Suprapubic skin (tissue), 4 donors: Measurements from ENCODE around the gene ERBB3. TPM values are rescaled to one million over a fixed set of nuclear protein-coding genes. Genes with fewer than 3 reads are reported as not detected.

Experiments used
- DNase-seq, 2 donors: peaks; one replicate each; pipeline ENCODE4 v3.0.0-alpha.2; 2019; ENCODE audit warnings: low spot score in 2 of 2
- H3K27ac ChIP-seq: fragments of 200-600 bp; sonication (generic); one replicate; pipeline ENCODE4 v1.5.1; 2019
- H3K27me3 ChIP-seq: fragments of 200-600 bp; sonication (generic); one replicate; pipeline ENCODE4 v1.5.1; 2019
- H3K36me3 ChIP-seq: fragments of 200-600 bp; sonication (generic); one replicate; pipeline ENCODE4 v1.5.1; 2019
- H3K4me1 ChIP-seq: fragments of 200-600 bp; sonication (generic); one replicate; pipeline ENCODE4 v1.5.1; 2019
- H3K4me3 ChIP-seq: fragments of 200-600 bp; sonication (generic); one replicate; pipeline ENCODE4 v1.5.1; 2019; ENCODE audit warnings: mild to moderate bottlenecking
- H3K9me3 ChIP-seq: fragments of 200-600 bp; sonication (generic); one replicate; pipeline ENCODE4 v1.5.1; 2019
- EP300 ChIP-seq: sonication (generic); formaldehyde crosslinking; IDR thresholded peaks from one replicate; pipeline ENCODE4 v1.6.1; 2017; ENCODE audit warnings: antibody characterized with exemption
- POLR2A ChIP-seq, 2 donors: fragments of 450-650 bp; IDR thresholded peaks; one replicate each; pipeline ENCODE4 v1.6.1; 2017; ENCODE audit warnings: antibody characterized with exemption in 2 of 2, mild to moderate bottlenecking in 2 of 2, moderate library complexity in 2 of 2
- POLR2AphosphoS5 ChIP-seq, 3 donors: sonication (generic); formaldehyde crosslinking; IDR thresholded peaks; one replicate each; pipeline ENCODE4 v1.6.1; 2017; ENCODE audit warnings: antibody characterized with exemption in 3 of 3
- WGBS: methylation state at CpG from one replicate; pipeline ENCODE4 v1.1.5; 2018; 5-methylcytosine and 5-hydroxymethylcytosine counted together
- total RNA-seq, 4 donors: library from RNA; depleted of rRNA; stranded (reverse); fragments of >200 nt; gene quantifications; one replicate each; pipeline ENCODE4 v1.1.0, GENCODE V29; 2016
- TF ChIP-seq, protein P1 (sequence below), 2 donors: fragments of 200-600 bp in 1 of 2; fragments of 450-650 bp in 1 of 2; sonication (generic) in 1 of 2; IDR thresholded peaks; one replicate each; pipeline ENCODE4 v1.5.1; 2016 to 2019; ENCODE audit warnings: antibody characterized with exemption in 2 of 2, mild to moderate bottlenecking in 1 of 2, moderate library complexity in 1 of 2

The ERBB3 gene
- total RNA-seq, 4 donors from 2014 or later, result 147 to 226 (median 181) TPM

DNA sequence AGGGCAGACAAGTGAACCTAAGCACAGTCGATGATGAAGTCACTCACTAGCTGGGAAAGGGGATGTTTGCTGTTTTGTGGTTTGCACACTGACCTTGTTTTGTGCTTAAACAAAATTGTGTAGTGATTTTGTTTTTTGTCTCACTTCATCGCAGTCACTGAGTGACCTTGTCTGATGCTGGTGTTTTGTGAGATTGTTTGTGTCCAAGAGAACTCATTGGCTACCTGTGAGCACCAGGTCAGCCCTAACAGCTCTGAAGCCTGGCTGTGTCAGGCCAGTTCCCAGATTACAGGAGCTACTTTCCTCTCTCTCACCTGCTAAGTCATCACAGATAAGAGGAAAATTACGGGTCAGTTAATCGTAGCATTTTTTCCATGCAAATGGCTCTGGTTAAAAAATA lies 44.2 kb downstream of the ERBB3 start:
- Histone ChIP-seq H3K4me1 (peaks cover 41% of the 10 kb centered on the region), H3K27ac (no peak overlapping the region), H3K9me3 (no peaks in the 10 kb centered on the region), H3K4me3 (no peak overlapping the region), H3K27me3 (no peaks in the 10 kb centered on the region), H3K36me3 (peaks cover 13% of the 10 kb centered on the region)
- WGBS, result 86% methylated on average over 4 of the region's 4 CpGs
- TF ChIP-seq POLR2A (IDR thresholded peaks at IDR 0.05), result no peak
- TF ChIP-seq POLR2AphosphoS5 (IDR thresholded peaks at IDR 0.05), result no peak
- TF ChIP-seq, protein P1, sequence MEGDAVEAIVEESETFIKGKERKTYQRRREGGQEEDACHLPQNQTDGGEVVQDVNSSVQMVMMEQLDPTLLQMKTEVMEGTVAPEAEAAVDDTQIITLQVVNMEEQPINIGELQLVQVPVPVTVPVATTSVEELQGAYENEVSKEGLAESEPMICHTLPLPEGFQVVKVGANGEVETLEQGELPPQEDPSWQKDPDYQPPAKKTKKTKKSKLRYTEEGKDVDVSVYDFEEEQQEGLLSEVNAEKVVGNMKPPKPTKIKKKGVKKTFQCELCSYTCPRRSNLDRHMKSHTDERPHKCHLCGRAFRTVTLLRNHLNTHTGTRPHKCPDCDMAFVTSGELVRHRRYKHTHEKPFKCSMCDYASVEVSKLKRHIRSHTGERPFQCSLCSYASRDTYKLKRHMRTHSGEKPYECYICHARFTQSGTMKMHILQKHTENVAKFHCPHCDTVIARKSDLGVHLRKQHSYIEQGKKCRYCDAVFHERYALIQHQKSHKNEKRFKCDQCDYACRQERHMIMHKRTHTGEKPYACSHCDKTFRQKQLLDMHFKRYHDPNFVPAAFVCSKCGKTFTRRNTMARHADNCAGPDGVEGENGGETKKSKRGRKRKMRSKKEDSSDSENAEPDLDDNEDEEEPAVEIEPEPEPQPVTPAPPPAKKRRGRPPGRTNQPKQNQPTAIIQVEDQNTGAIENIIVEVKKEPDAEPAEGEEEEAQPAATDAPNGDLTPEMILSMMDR (IDR thresholded peaks at IDR 0.05), result no peak
- no peak for TF ChIP-seq EP300
- DNase-seq, result no peak

DNA sequence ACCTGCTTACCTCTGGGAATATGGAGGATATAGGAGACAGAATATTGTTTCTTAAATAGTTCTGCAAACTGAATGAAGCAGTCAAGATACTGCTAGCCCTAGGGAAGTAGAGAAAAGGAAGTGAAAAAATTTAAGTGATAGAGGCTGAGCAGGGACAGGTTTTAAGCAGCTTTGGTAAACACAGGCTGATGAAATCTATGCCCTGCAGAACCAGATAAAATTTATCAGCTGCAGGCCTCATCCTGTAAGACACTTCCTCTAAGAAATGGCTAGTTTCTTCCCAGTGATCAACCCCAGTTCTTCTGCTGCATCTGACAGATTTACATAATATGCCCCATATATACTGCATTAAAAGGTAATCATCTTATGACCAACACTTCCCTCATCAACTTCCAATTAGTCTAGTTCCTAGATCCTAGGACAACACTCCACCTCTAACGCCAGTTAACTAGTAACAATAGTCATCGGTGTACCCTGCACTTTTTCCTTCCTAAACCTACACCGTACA lies 46.8 kb downstream of the ERBB3 start:
- DNase-seq, result no peak
- Histone ChIP-seq H3K27me3 (no peaks in the 10 kb centered on the region), H3K4me3 (peak overlapping the region; percentile 83), H3K27ac (peak overlapping the region; percentile 78), H3K9me3 (no peaks in the 10 kb centered on the region), H3K36me3 (peaks cover 16% of the 10 kb centered on the region), H3K4me1 (peaks cover 35% of the 10 kb centered on the region)
- 40% methylated on average over 3 of the region's 3 CpGs for WGBS
- TF ChIP-seq EP300 (no peak), POLR2A (IDR thresholded peaks at IDR 0.05) (no peak)
- TF ChIP-seq, protein P1 (IDR thresholded peaks at IDR 0.05), result no peak

DNA sequence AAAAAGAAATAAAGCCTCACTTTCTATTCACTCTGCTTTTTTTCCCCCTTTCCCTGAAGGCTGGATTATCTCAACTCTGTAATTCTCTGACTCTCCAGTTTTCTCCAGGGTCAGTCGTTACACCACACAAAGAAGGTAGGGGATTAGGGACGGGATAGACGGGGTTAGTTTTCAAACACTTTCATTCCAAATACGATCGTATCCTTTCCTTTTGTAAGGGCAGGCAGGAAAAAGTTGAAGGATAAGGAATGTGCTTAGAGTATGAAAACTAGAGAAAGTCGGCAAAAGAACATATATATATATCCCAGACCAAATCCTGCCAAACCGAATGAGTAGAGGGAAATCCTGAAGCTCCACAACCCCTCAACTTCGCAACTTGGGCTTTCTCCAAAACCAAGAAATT lies 47.5 kb downstream of the ERBB3 start:
- TF ChIP-seq POLR2AphosphoS5 (IDR thresholded peaks at IDR 0.05) (no peak), POLR2A (IDR thresholded peaks at IDR 0.05) (no peak), EP300 (no peak)
- TF ChIP-seq, protein P1 (IDR thresholded peaks at IDR 0.05), result no peak
- peaks cover 35% of the 10 kb centered on the region for H3K4me1 ChIP-seq
- H3K27me3 ChIP-seq, result no peaks in the 10 kb centered on the region
- no peak for DNase-seq
- H3K9me3 ChIP-seq, result no peaks in the 10 kb centered on the region
- WGBS, result 2% methylated on average over 8 of the region's 8 CpGs
- H3K27ac ChIP-seq, result peak overlapping the region; percentile 78
- H3K36me3 ChIP-seq, result peaks cover 22% of the 10 kb centered on the region
- peak overlapping the region; percentile 83 for H3K4me3 ChIP-seq

DNA sequence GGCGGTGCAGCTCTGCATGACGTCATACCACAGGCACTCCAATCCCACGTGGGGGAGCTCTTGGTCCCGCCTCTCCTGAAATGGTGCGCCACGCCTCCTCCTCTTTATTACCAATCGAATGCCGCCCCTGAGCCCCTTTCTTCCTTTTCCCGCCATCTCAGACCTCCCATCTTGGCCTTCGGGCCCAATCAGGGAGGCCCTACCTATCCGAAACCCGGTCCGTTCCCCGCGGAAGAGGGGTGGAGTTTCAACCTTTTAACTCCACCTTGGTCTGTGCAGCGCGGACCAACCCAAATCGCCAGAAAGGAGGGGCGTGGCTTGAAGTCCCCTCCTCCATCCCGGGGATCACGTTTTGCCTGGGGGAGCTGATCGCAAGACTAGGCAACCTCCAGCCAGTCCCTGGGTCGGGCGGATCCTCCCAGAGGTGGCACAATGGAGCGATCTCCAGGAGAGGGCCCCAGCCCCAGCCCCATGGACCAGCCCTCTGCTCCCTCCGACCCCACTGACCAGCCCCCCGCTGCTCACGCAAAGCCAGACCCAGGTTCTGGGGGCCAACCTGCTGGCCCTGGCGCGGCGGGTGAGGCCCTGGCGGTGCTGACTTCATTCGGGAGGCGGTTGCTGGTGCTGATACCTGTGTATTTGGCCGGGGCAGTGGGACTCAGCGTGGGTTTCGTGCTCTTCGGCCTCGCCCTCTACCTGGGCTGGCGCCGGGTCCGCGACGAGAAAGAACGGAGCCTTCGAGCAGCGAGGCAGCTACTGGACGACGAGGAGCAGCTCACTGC lies 48.1 kb downstream of the ERBB3 start, which contains the start of gene ESYT1:
Gene ESYT1 (plus strand): TSS at position 380 of the 782 bp plus-strand sequence. CDS start 53 bp downstream, at position 433.
- Histone ChIP-seq H3K27me3 (no peaks in the 10 kb centered on the region), H3K9me3 (no peaks in the 10 kb centered on the region), H3K4me3 (peak within 1 kb of the TSS; percentile 83), H3K27ac (peak within 1 kb of the TSS; percentile 85), H3K36me3 (peaks cover 28% of the 10 kb centered on the region), H3K4me1 (peaks cover 35% of the 10 kb centered on the region)
- WGBS, result under 1% methylated on average over 34 of the region's 49 CpGs
- DNase-seq, result peak; percentile 99 to 100
- TF ChIP-seq EP300, result no peak
- TF ChIP-seq, protein P1 (IDR thresholded peaks at IDR 0.05), result no peak
- peak in 2 of 3 donors; percentile 43 to 69 for TF ChIP-seq POLR2AphosphoS5 (IDR thresholded peaks at IDR 0.05)
- peak; percentile 56 to 84 for TF ChIP-seq POLR2A (IDR thresholded peaks at IDR 0.05)

DNA sequence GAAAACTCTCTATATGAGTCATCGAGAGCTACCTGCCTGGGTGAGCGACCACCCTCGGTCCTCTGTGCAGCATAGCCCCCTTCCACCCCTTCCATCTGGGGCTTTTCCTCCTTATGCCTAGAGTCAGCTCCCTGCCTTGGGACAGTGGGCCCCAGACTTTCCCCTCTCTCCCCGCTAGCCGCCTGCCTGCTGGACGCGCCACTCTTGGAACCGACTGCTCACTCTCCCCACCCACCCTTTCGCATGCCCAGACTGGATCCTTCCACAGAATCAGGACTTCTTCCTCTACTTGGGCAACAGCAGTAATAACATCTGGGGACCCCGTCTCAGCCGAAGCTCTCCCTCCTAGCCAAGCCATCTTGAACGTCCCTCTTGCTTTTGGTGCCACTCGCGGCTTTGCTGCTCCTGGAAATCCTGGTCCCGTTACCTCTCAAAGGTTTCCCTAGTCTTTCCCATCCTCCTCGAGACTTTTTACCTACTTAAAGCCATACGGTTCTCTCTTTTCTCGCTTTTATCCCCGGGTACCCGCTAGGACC lies 48.8 kb downstream of the ERBB3 start:
- peaks cover 35% of the 10 kb centered on the region for H3K4me1 ChIP-seq
- H3K27me3 ChIP-seq, result no peaks in the 10 kb centered on the region
- H3K27ac ChIP-seq, result peak overlapping the region; percentile 85
- 0% methylated on average over 20 of the region's 20 CpGs for WGBS
- peak overlapping the region; percentile 83 for H3K4me3 ChIP-seq
- DNase-seq, result peak in 1 of 2 donors; percentile 78
- TF ChIP-seq POLR2AphosphoS5 (IDR thresholded peaks at IDR 0.05) (no peak), POLR2A (IDR thresholded peaks at IDR 0.05) (no peak), EP300 (no peak)
- TF ChIP-seq, protein P1 (IDR thresholded peaks at IDR 0.05), result no peak
- H3K9me3 ChIP-seq, result no peaks in the 10 kb centered on the region
- H3K36me3 ChIP-seq, result peaks cover 35% of the 10 kb centered on the region
